Fibroblast of lung (primary cell): ENCODE data around the gene PIGP.
"Not testable (repeated sequence)": the region's sequence is repeated elsewhere in the genome, so short reads cannot be mapped to it uniquely, and the experiment has no call there.

Experiments
- EZH2 ChIP-seq: IDR thresholded peaks from 2 replicates; pipeline ENCODE4 v1.5.1; 2012; ENCODE audit warnings: low read length, control low read depth, mild to moderate bottlenecking; ENCODE audit errors: missing control alignments
- TF ChIP-seq, protein P1 (sequence below), 2 donors: IDR thresholded peaks in 1 of 2; conservative IDR thresholded peaks in 1 of 2; 1 replicate in 1 of 2; 2 replicates in 1 of 2; pipeline ENCODE4 v1.5.1; 2011 to 2012; ENCODE audit warnings: low read length in 2 of 2, control low read depth in 1 of 2, inconsistent platforms in 1 of 2, low read depth in 1 of 2, mild to moderate bottlenecking in 1 of 2

DNA sequence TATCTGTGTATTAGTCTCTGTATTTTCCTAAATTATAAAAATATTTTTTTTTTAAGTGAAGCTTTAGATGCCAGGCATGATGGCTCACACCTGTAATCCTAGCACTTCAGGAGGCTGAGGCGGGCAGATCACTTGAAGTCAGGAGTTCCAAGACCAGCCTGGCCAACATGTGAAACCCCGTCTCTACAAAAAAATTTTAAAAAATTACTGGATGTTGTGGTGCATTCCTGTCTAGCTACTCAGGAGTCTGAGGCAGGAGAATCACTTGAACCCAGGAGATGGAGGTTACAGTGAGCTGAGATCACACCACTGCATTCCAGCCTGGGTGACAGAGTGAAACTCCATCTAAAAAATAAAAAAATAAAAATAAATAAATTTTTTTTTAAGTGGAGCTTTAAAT lies 43.6 kb upstream of the PIGP start:
- TF ChIP-seq EZH2 = not testable (repeated sequence)
- TF ChIP-seq, protein P1, sequence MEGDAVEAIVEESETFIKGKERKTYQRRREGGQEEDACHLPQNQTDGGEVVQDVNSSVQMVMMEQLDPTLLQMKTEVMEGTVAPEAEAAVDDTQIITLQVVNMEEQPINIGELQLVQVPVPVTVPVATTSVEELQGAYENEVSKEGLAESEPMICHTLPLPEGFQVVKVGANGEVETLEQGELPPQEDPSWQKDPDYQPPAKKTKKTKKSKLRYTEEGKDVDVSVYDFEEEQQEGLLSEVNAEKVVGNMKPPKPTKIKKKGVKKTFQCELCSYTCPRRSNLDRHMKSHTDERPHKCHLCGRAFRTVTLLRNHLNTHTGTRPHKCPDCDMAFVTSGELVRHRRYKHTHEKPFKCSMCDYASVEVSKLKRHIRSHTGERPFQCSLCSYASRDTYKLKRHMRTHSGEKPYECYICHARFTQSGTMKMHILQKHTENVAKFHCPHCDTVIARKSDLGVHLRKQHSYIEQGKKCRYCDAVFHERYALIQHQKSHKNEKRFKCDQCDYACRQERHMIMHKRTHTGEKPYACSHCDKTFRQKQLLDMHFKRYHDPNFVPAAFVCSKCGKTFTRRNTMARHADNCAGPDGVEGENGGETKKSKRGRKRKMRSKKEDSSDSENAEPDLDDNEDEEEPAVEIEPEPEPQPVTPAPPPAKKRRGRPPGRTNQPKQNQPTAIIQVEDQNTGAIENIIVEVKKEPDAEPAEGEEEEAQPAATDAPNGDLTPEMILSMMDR (conservative IDR thresholded peaks at IDR 0.05 in 1 of 2, IDR thresholded peaks at IDR 0.05 in 1 of 2; ENCODE audit: low read depth in 1 of 2, low read length in 2 of 2) = not testable (repeated sequence)
